Stimulated activated CD4-positive, alpha-beta T cell treated with anti-CD3 and anti-CD28 coated beads, Interleukin-2, amount 100 ng/mL, for 48 hours (primary cell): ENCODE results near the gene TSKU.
A peak's percentile ranks its signal among the peaks of the same experiment; 100 is the strongest.
"Not testable (repeated sequence)": the region's sequence is repeated elsewhere in the genome, so short reads cannot be mapped to it uniquely, and the experiment has no call there.

Experiments
- DNase-seq, 2 donors: peaks; one replicate each; pipeline ENCODE4 v3.0.0-alpha.2; 2020

Gene TSKU

DNA sequence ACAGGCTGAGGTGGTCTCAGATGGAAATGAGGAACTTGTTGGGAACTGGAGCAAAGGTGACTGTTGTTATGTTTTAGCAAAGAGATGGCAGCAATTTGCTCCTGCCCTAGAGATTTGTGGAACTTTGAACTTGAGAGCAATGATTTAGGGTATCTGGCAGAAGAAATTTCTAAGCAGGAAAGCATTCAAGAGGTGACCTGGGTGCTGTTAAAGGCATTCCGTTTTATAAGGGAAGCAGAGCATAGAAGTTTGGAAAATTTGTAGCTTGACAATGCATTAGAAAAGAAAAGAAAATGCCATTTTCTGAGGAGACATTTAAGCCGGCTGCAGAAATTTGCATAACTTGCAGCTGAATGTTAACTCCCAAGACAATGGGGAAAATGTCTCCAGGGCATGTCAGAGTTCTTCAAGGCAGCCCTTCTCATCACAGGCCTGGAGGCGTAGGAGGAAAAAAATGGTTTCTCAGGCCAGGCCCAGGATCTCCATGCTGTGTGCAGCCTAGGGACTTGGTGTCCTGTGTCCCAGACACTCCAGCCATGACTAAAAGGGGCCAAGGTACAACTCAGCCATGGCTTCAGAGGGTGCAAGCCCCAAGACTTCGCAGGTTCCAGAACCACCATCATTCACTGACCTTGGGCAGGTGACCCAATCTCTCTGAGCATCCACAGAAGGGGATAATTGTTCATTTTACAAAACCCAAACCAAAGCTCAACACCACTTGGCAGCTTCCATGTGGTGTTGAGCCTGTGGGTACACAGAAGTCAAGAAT, 8.0 kb downstream of the TSKU start:
- DNase-seq: not testable (repeated sequence)

- DNase-seq: no peak
Measured at GRCh38 chr11:76791861-76792260, 8.7 kb downstream of the TSKU start.

DNA sequence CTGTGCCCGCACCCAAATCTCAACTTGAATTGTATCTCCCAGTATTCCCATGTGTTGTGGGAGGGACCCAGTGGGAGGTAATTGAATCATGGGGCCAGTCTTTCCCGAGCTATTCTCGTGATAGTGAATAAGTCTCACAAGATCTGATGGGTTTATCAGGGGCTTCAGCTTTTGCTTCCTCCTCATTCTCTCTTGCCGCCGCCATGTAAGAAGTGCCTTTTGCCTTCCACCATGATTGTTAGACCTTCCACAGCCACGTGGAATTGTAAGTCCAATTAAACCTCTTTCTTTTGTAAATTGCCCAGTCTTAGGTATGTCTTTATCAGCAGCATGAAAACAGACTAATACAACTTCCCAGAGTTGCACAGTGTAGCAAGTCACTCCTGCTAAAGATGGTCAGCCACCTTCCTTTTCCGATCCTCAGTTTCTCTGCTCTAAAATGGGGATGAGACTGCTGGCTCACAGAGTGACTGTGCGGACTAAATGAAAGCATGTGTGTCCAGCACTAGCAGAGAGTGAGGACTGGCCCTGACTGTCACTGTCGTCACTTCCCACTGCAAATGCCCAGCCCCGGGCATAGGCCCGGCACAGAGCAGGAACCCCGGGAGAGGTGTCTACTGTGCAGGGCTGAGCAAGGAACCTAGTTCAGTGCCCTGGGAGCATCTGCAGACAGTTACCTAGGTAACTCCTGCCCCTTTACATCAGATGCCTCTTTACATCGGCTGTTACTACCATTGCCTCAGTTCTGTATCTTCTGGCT, 9.5 kb downstream of the TSKU start:
- DNase-seq: no peak

DNA sequence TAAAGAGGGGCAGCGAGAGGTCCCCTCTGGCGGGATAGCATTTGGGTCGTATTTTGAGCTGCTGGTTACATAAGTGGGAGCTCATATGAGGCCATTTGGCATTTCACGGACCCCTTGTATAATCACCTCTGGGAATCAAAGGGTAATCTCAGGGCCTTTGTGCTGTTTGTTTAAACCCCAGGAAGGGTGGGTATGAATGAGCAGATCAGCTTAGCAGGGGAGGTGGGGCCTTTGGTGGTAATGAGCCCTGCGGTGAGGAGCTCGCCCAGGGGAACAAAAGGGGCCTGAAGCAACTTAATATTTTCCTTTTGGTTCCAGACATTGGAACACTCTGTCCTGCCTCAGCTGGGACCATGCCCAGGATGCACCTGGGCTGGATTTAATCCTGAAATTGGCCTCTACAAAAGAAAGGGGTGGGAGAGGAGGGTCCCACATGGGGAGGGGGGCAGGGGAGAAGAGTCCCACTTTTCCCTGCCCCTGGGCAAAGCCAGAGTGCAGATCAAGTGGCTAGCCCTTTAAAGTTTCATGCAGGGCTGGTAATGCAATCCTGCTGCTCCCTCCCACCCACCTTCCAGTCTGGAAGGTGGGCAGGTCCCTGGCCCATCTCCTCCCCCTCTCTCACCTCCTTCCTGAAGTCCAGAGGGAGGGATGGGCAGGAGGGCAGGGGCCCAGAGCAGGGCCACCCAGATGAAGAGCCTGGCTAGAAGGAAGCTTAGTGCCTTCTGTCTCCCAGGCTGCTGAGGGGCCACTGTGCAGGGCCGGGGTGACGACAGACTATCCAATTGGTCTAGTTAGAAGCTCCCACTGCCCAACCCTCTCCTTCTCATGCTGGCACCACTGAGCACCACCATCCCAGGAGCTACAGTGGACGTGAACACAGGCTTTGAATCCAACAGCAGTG, 10.5 kb downstream of the TSKU start:
- DNase-seq: no peak

- no peak for DNase-seq
Measured at GRCh38 chr11:76794371-76795289, 11.5 kb downstream of the TSKU start.

- DNase-seq: no peak
Measured at GRCh38 chr11:76795290-76795935, 12.3 kb downstream of the TSKU start.

GRCh38 chr11:76795936-76796441, 12.8 kb downstream of the TSKU start:
- DNase-seq: no peak

DNA sequence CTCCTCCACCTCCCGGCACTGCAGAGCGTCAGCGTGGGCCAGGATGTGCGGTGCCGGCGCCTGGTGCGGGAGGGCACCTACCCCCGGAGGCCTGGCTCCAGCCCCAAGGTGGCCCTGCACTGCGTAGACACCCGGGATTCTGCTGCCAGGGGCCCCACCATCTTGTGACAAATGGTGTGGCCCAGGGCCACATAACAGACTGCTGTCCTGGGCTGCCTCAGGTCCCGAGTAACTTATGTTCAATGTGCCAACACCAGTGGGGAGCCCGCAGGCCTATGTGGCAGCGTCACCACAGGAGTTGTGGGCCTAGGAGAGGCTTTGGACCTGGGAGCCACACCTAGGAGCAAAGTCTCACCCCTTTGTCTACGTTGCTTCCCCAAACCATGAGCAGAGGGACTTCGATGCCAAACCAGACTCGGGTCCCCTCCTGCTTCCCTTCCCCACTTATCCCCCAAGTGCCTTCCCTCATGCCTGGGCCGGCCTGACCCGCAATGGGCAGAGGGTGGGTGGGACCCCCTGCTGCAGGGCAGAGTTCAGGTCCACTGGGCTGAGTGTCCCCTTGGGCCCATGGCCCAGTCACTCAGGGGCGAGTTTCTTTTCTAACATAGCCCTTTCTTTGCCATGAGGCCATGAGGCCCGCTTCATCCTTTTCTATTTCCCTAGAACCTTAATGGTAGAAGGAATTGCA, 13.5 kb downstream of the TSKU start:
- DNase-seq: no peak

GRCh38 chr11:76797341-76798201, 14.4 kb downstream of the TSKU start:
- DNase-seq: no peak

- DNase-seq: no peak
Measured at GRCh38 chr11:76798202-76798581, 15.0 kb downstream of the TSKU start.

DNA sequence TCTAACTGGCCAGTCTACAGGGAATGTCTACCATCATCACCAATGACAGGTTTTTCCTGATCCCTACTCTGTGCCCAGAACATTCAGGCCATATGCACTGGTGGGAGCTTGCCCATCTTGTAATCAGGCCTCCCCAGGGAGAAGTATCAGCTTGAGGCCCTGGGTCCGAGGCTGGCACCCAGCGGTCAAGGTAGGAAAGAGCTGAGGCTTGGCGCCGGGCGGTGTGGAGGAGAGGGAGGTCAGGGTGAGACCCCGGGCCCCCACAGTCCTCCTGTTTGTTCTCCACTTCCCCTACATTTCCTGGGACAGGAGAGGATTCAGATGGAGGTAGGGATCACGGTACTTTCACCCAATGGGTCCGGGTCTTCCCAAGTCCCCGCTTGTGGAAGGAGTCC, 15.5 kb downstream of the TSKU start:
- no peak for DNase-seq

DNA sequence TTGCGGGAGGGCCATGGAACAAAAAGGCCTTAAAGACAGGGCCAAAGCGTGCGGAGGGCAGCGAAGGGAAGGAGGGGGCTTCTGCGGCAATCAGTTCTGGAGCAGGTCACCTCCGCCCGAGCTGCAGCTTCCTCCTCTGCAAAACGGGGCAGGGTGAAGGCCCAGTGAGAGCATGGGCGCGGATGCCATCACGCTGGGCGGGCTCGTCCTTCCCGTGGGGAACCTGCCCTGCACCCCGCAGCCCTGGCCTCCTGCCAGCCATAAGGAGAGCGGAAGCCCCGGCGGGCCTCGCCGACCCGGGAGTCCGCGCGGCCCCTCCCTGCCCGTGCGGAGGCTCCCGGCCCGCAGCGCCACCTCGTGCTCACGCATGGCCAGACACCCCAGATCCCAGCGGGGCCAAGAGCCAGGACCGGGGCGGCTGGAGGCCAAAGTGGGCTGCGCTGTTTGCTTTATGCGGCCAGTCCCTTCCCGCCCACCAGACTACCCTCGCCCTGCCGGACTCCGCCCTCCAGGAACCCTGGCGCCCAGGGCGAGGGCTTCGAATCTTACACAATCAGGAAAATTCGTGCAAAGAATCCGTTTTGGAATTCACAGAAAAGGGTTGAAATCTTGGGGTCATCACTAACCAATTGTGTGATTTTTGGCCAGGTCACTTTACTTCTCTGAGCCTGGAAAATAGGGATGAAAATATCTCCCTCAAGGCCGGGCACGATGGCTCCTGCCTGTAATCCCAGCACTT, 16.1 kb downstream of the TSKU start:
- DNase-seq: peak; percentile 71 to 74

GRCh38 chr11:76800466-76801200, 17.5 kb downstream of the TSKU start:
- DNase-seq: no peak

DNA sequence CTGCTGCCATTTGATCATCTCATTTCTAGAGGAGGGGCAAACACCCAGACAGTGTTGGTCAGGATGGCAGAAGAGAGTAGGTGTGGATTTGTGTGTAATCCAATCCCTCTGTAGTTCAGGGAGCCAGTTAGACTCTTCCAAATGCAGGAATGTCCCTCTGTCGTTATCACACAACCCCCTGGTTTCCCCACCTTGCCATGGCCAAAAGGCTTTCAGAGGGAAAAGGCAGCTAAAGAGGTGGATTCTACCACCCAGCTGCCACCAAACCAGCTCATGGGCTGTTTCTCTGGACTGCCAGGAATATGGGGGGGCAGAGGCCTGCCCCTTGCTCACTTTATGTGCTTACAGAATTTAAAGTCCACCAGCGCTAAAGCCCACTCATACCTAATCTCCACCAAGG, 18.1 kb downstream of the TSKU start:
- no peak for DNase-seq

DNA sequence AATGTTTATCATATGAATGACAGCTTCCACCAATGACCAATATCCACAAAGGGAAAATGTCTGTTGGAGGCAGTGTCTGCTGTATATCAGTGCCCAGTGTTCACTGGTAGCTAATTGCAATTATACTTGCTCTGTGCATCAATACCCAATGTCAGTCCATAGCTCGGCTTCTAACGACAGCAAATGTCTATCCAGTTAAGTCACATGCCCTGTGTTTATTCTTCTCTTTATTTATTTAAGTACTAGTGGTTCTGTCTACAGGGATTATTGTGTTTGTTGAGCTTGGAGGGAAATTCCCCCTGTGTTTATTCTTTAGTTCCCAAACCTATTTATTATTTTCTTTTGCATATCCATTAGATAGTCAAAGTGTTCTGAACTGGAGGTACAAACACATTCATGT, 18.6 kb downstream of the TSKU start:
- no peak for DNase-seq

- no peak for DNase-seq
Measured at GRCh38 chr11:76802151-76802550, 19.0 kb downstream of the TSKU start.

DNA sequence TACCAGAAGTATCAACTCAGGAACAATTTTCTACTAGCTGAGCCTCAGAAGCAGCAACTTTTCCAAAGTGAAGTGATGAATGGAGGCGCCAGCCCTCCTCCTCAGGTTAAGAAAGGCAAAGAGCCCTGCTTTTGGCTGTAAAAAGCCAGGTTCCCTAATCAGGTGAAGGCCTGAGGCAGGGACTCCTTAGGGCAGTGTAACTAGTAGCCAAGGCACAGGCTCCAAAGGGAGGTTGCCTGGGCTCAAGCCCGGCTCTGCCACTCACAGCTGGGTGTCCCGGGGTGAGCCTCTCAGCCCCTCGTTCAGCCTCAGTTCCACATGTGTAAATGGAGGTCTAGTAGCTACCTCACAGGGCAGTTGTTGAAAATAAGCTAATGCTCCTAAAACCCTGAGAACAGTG, 19.5 kb downstream of the TSKU start:
- DNase-seq: no peak

GRCh38 chr11:76803023-76803422, 19.9 kb downstream of the TSKU start:
- no peak for DNase-seq
